Tibial nerve (tissue), 3 donors: ENCODE data around the gene EFCAB6.

Source experiments
- POLR2A ChIP-seq, 2 donors: fragments of 450-650 bp; IDR thresholded peaks; one replicate each; pipeline ENCODE4 v1.6.1; 2017; ENCODE audit warnings: antibody characterized with exemption in 2 of 2, mild to moderate bottlenecking in 2 of 2, moderate library complexity in 2 of 2
- TF ChIP-seq, protein P1 (sequence below), 5 experiments: fragments of 200-600 bp in 3 of 5; fragments of 450-650 bp in 2 of 5; sonication (generic) in 3 of 5; IDR thresholded peaks; one replicate each; pipeline ENCODE4 v1.5.1; 2016 to 2019; ENCODE audit warnings: antibody characterized with exemption in 5 of 5, mild to moderate bottlenecking in 3 of 5, moderate library complexity in 2 of 5

DNA sequence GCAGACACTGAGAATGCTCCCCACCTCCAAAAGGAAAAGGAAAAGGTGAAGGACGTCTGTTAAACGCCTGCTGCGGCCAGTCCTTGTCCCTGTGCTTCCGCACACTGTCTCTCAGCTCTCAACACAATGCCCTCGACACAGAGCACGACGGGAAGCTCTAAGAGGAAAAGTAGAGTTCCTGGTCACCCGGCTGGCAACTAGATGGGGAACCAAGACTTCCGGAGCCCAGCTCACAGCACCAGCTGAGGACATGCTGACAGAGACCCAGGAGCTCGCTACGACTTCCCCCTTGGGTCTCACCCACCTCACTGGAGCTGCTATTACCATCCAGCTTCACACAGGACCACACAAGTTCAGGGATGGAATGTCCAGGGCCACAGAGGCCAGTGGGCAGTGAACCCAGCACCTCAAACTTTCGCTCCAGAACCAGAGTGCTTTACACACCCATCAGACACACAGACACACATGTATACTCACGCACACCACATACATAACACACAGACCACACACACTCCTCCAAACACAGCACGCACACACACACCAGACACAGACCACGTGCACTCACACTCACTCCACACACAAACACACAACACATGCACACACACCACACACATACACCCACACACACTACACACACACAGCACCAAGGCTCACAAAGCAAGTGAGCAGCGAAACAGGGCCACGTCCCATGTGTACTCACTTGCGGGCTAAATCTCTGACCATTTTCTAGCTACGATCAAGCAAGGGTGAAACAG is 40.6 kb upstream of the EFCAB6 start:
- TF ChIP-seq, protein P1, sequence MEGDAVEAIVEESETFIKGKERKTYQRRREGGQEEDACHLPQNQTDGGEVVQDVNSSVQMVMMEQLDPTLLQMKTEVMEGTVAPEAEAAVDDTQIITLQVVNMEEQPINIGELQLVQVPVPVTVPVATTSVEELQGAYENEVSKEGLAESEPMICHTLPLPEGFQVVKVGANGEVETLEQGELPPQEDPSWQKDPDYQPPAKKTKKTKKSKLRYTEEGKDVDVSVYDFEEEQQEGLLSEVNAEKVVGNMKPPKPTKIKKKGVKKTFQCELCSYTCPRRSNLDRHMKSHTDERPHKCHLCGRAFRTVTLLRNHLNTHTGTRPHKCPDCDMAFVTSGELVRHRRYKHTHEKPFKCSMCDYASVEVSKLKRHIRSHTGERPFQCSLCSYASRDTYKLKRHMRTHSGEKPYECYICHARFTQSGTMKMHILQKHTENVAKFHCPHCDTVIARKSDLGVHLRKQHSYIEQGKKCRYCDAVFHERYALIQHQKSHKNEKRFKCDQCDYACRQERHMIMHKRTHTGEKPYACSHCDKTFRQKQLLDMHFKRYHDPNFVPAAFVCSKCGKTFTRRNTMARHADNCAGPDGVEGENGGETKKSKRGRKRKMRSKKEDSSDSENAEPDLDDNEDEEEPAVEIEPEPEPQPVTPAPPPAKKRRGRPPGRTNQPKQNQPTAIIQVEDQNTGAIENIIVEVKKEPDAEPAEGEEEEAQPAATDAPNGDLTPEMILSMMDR (IDR thresholded peaks at IDR 0.05) = no peak
- TF ChIP-seq POLR2A (IDR thresholded peaks at IDR 0.05) = no peak
